ENCODE data around the gene DNAI1. TPM values are rescaled to one million over a fixed set of nuclear protein-coding genes. Genes with fewer than 3 reads are reported as not detected.
A peak's percentile ranks its signal among the peaks of the same experiment; 100 is the strongest.

The DNAI1 gene
- polyA plus RNA-seq (2012; ENCODE audit: missing spikeins), result not detected

DNA sequence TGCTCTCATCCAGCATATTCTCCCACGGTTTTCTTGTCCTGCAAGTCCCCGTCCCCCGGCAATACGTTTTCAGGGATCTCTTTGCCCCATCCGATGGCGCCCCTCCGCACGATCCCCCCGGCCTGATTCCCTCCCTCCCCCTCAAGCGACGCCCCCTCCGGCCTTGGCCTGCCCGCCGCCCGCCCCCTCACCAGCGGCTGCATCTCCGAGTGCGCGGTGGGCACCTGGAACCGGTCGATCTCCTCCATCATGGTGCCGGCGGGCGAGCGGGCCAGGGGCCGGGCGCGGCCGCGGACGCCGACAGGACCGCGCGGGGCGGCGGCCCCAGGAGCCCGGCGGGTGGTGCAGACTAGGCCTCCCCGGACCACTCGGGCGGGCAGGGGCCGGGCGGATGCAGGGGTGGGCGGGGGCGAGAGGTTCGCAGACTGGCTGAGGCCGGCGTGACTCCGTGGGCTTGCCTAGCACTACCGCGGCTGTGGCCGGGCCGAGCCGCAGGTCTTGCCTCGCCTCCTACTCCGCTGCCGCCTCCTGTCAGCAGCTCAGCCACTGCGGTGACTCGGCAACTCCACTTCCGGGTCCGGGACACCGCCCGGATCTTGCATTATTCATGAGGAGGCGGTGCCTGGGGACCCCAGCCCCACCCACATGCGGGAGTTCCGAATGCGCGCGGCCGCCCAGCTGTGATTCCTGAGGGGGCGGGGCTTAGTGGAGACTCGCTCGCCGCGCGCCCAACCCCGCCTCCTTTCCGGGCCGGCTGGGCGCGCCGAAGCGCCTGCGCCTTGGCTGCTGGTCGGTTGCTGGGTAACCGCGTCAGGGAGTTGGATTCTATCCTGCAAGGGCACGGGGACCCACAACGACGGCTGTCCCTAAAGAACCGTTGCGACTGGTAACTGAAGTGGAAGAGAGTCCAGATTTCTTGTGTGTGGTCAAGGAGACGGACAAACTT, at the start of gene DNAI1, which contains the start of gene FAM219A:
Gene DNAI1, plus strand, starts transcription at position 793 of the 946 bp plus-strand sequence. CDS start 201 bp downstream, outside the sequence.
Gene FAM219A, minus strand, starts transcription at position 558 of the 946 bp plus-strand sequence. Its CDS starts 307 bp downstream, at position 251.
- TF ChIP-seq POLR2A (IDR thresholded peaks at IDR 0.05; ENCODE audit: low read depth, low read length), result peak; percentile 61; the same call in 1 of the 2 replicates
- peak; percentile 32; the same call in 1 of the 2 replicates for TF ChIP-seq TAF1 (IDR thresholded peaks at IDR 0.05; ENCODE audit: borderline replicate concordance, low read depth, low read length)
- TF ChIP-seq POLR2AphosphoS5 (IDR thresholded peaks at IDR 0.05; ENCODE audit: low read depth, low read length), result no peak
- peak; percentile 94 for DNase-seq (ENCODE audit: insufficient read length)
- FAIRE-seq, result peak; percentile 96

DNA sequence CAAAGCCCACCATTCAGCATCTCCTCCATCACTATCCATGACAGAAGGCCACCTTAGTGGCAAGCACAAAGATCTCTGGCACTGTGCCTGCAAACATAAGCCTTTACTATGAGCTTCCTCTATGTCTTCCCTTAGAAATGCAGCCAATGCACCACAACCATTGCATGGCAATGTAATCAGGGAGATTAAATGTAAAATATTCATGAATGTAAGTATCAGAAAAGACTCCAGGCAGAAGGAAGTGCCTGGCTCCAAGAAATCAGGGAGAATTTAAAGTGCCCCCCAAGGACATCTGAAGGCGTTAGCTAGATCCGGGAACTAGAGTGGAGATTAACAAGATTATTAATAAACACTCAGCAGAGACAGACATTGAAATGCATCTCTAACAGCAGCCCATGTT, 49.5 kb upstream of the DNAI1 start:
- FAIRE-seq (no peak), DNase-seq (ENCODE audit: insufficient read length) (no peak)
- TF ChIP-seq POLR2A (IDR thresholded peaks at IDR 0.05; ENCODE audit: low read depth, low read length) (no peak), TAF1 (IDR thresholded peaks at IDR 0.05; ENCODE audit: borderline replicate concordance, low read depth, low read length) (no peak), POLR2AphosphoS5 (IDR thresholded peaks at IDR 0.05; ENCODE audit: low read depth, low read length) (no peak)

DNA sequence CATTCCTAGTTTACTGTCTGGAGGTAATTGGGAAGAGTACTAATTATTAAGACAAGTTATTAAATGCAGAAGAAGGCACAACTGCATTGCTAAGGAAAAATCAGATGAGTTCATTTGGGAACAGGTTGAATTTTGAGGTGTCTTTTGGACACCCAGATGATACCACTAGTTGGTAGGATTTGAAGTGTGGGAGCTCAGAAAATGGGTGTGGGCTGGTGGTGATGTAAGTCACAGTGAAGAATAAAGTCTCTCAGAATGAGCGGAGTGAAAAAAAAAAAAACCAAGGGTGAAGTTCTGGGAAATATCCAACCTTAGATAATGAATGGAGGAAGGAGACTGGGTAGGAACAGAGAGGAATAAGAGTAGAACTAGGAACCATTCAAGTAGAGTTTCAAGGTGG, 46.3 kb upstream of the DNAI1 start:
- FAIRE-seq, result no peak
- DNase-seq (ENCODE audit: insufficient read length), result no peak
- no peak for TF ChIP-seq TAF1 (IDR thresholded peaks at IDR 0.05; ENCODE audit: borderline replicate concordance, low read depth, low read length)

DNA sequence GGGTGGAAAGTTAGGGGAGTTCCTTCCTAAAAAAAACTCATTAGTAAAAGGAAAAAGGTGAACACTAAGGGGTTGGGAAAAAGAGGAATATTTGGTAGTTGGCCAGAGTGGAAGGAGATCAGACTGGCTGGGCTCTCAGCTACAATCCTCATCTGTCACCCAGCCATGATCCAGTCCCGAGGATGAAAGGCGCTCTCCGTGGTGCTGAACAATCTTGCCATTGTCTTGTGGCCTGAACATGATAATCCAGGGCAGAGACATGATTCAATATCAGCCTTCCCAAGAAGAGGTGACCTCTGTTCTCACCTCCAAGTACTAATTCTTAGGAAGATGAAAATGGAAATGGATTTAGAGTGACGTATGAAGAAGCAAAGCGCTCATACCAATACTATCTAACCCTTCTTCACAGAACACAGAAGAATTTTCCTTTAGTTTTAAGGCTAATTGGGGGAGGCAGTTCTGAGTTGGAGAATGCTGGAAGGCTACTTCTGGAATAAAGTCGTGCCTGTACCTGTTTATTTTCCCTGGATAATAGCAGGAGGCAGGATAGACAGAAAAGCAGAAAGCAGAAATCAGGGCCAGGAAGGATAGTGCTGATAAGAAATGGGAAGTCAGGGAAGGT, 45.3 kb upstream of the DNAI1 start:
- no peak for FAIRE-seq
- no peak for DNase-seq (ENCODE audit: insufficient read length)
- no peak for TF ChIP-seq TAF1 (IDR thresholded peaks at IDR 0.05; ENCODE audit: borderline replicate concordance, low read depth, low read length)
- no peak for TF ChIP-seq POLR2A (IDR thresholded peaks at IDR 0.05; ENCODE audit: low read depth, low read length)
- no peak for TF ChIP-seq POLR2AphosphoS5 (IDR thresholded peaks at IDR 0.05; ENCODE audit: low read depth, low read length)

DNA sequence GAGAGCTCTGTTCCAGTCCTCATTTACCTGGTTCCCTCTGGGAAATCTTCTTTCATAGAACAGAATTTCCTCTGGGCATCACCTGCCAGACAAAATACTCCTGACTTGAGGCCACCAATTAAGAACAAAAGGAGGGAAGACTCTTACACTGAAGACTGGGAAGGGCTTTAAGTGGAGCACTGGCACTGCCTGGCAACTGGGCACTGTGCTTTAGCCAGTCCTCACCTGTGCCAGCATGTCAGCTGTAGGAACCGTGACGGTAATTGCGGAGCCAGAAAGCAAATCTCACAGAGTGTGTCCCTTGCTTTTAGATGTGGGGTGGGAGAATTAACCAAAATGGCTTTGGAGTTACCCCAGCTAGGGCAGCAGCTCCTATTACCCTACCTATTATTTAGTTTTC, 40.9 kb upstream of the DNAI1 start:
- TF ChIP-seq POLR2AphosphoS5 (IDR thresholded peaks at IDR 0.05; ENCODE audit: low read depth, low read length) (no peak), POLR2A (IDR thresholded peaks at IDR 0.05; ENCODE audit: low read depth, low read length) (no peak), TAF1 (IDR thresholded peaks at IDR 0.05; ENCODE audit: borderline replicate concordance, low read depth, low read length) (no peak)
- FAIRE-seq (no peak), DNase-seq (ENCODE audit: insufficient read length) (no peak)

DNA sequence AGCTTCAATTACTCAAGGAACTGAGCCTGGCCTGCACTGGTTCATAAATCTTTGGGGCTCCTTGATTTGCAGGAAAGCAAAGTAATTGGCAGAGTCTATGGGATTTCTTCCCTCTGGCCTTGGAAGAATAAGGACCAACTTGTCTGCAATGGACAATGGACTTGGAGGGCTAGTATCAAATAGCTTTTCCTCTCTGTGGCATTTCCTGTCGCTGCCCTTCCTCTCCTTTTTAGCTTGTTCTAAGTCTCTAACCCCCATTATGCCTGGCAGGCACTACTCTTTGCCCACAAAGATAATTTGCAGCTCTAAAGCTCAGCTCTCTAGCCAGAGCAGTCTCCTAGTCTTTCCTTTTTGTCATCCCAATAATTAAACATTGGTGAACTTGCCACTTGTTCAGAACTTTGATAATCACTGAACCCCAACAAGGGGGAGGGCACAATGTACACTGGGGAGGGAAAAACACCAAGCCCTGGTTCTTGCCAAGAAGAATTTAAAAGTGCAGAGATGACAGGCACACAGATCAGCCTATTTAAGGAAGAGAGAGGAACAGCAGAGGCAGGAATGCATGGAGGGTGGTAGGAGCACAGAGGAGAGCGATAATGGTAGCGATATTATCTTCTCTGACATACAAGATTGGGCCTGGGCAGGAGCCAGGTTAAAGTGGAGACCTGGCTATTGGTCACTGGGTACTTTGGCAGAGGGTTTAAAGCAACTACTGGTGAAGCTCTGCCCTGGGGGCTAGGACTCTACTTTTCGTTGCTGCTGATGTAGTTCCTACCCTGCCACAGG, 38.7 kb upstream of the DNAI1 start:
- FAIRE-seq, result no peak
- no peak for TF ChIP-seq POLR2A (IDR thresholded peaks at IDR 0.05; ENCODE audit: low read depth, low read length)
- no peak for TF ChIP-seq TAF1 (IDR thresholded peaks at IDR 0.05; ENCODE audit: borderline replicate concordance, low read depth, low read length)
- TF ChIP-seq POLR2AphosphoS5 (IDR thresholded peaks at IDR 0.05; ENCODE audit: low read depth, low read length), result no peak
- no peak for DNase-seq (ENCODE audit: insufficient read length)

DNA sequence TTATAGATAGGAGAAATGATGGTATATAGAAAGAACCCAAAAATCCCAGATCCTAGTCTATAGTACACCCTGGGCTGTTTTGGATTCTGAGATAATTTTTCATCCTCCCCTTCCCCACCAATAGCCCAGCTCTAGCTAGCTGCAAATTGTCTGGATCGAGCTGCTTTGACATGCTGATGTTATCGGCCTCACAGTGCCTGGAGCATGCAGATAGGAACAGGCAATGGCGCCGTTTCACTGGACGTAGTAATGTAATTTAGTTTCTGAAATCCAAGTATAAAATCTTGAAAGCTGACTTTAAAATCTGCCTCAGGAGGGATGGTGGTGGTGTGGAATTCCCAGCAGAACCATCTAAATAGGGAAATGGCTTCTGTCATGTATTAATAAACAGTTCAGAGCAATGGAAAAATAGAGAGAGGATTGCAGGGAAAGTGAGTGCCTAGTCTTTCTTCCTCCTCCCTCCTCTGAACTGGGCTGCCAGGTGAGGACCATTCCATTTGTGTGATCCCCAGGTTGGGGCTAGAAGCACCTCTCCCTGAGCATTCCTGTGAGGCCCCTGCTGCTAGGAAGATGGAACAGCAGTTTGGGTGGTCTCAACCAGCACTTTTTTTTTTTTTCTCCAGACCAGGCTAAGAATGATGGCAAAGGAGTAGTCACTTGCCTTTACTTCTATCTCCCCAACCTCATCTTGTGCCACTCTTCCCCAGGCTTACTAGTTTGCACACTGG, 32.1 kb upstream of the DNAI1 start:
- no peak for DNase-seq (ENCODE audit: insufficient read length)
- TF ChIP-seq POLR2A (IDR thresholded peaks at IDR 0.05; ENCODE audit: low read depth, low read length) (no peak), TAF1 (IDR thresholded peaks at IDR 0.05; ENCODE audit: borderline replicate concordance, low read depth, low read length) (no peak), POLR2AphosphoS5 (IDR thresholded peaks at IDR 0.05; ENCODE audit: low read depth, low read length) (no peak)
- no peak for FAIRE-seq

DNA sequence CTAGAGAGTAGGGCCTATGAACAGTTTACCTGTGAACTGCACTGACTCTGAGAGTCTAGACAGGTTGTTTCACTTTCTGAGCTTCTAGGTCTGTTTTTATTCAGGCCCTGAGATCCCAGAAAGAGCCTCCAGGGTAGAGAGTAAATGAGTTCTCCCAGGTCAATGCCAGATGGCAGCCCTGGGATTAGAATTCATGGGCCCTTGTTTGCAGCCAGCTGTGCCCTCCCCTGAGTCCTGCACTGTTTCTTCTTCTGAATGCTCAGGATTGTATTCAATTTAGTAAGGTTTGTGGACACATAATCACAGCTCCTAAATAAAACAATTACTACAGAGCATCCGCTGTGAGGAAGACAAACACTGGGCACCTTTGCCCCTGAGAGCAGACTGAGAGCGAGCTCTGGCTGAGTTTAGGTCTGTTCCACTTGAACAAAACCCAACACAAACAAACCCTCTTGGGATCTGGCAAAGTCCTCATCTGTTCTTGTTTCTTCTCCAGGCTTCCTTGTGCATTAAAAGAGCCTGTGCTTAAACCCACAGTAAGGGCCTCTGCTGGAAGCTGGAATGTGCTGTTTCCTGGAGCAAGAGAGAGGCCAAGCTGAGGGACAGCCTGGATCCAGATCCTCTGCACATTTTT, 30.2 kb upstream of the DNAI1 start:
- DNase-seq (ENCODE audit: insufficient read length) (no peak), FAIRE-seq (no peak)
- no peak for TF ChIP-seq POLR2A (IDR thresholded peaks at IDR 0.05; ENCODE audit: low read depth, low read length)

DNA sequence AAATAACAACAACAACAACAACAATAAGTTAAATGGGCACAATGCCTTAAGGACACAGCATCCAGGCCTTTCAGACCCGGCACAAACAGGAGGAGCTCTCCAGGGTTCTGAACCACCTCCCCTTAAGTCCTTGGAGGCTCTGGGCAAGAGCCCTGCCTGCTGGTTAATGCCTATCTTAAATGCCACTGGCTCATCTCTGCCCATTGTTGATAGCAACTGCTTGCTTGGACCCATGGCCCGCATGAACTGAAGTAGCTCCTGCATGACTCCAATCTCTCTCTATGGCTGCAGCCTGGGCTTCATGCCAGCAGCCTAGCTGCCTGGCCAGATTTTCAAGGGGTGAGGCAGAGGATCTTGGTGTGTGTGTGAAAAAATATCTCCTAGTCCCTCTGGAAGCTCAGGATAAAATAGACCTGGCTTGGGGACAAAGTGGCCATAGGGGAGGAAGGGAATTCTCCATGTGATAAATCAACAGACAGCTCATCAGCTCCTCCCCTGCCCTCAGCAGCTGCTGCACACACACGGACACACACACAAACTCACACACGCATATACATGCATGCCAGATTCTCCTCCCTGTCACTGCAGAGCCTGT, 27.7 kb upstream of the DNAI1 start:
- TF ChIP-seq POLR2A (IDR thresholded peaks at IDR 0.05; ENCODE audit: low read depth, low read length), result no peak
- FAIRE-seq (no peak), DNase-seq (ENCODE audit: insufficient read length) (no peak)

DNA sequence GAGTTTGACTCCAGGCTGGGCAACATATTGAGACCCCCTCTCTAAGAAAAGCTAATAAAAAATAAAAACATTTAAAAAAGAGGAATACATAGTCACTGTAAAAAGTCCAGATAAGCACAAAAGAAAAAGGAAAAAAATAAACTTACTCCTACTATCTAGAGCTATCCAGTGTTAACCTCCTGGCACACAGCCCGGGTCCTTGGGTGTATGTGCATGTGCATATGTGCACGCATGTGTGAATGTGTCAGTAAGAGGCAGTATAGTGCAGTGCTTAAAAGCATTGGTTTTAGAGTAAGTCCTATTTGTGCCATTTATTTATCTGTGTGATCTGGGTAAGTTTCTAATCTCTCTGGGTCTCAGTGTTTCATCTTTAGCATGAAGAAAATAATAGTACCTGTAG, 26.9 kb upstream of the DNAI1 start:
- FAIRE-seq, result no peak

More for the DNA sequence above, 26.9 kb upstream of the DNAI1 start:
- TF ChIP-seq POLR2AphosphoS5 (IDR thresholded peaks at IDR 0.05; ENCODE audit: low read depth, low read length), result no peak
- no peak for DNase-seq (ENCODE audit: insufficient read length)

All from GM12892 (cell line).